Ectodermal cell (in vitro differentiated cells): ENCODE measurements around the gene TMEM62.
"Not testable (repeated sequence)": the region's sequence is repeated elsewhere in the genome, so short reads cannot be mapped to it uniquely, and the experiment has no call there.

Source experiments
- H3K27ac ChIP-seq: 2 replicates; pipeline ENCODE4 v1.7.0; 2013; ENCODE audit warnings: mild to moderate bottlenecking, low read depth, low read length; ENCODE audit not compliant: insufficient read depth, poor library complexity, severe bottlenecking
- H3K27me3 ChIP-seq: 2 replicates; pipeline ENCODE4 v1.7.0; 2013; ENCODE audit warnings: mild to moderate bottlenecking, low read length; ENCODE audit not compliant: insufficient read depth, control insufficient read depth, poor library complexity, severe bottlenecking
- H3K36me3 ChIP-seq: one replicate; pipeline ENCODE4 v1.7.0; 2013; ENCODE audit warnings: low read length; ENCODE audit not compliant: control insufficient read depth, insufficient read depth
- H3K4me1 ChIP-seq: one replicate; pipeline ENCODE4 v1.7.0; 2013; ENCODE audit warnings: low read length; ENCODE audit not compliant: control insufficient read depth, insufficient read depth
- H3K4me3 ChIP-seq: 2 replicates; pipeline ENCODE4 v1.7.0; 2013; ENCODE audit warnings: low read depth, low read length, control low read depth; ENCODE audit not compliant: insufficient read depth
- H3K9me3 ChIP-seq: 2 replicates; pipeline ENCODE4 v1.7.0; 2013; ENCODE audit warnings: mild to moderate bottlenecking, low read length, moderate library complexity; ENCODE audit not compliant: control insufficient read depth
- WGBS, 2 experiments: methylation state at CpG; one replicate each; pipeline ENCODE4 v1.1.7; 2013; ENCODE audit warnings: missing lambda C conversion rate in 2 of 2; 5-methylcytosine and 5-hydroxymethylcytosine counted together

The TMEM62 gene

DNA sequence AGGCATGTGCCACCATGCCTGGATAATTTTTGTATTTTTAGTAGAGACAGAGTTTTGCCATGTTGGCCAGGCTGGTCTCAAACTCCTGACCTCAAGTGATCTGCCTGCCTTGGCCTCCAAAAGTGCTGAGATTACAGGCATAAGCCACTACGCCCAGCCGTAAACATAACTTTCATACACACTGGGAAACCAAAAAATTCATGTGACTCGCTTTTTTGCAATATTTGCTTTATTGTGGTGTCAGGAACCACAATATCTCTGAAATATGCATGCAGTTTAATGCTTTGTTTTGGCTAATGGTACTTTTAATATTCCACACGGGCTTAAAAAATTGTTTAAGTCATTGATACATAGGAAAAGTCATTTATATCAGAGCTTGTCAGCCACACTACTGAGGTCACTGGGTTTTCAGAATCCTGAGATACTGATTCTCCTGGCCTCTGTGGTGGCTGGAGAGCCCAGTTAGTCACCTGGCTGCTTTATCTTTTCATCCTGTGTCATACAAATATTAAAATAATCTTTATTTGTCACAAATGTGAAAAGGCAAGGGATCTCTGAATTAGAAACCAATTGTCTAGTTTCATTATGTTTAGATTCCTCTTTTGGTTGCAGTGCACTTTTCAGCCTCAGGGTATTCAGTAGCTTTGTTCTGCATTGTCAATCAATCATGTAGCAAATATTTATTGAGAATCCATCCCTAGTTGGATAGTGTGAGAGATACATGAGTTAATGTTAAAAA is 10.0 kb downstream of the TMEM62 start:
- Histone ChIP-seq H3K9me3 (no peaks in the 10 kb centered on the region), H3K27me3 (no peaks in the 10 kb centered on the region)
- 93 to 97% methylated on average over 4 of the region's 4 CpGs for WGBS, 2 experiments

DNA sequence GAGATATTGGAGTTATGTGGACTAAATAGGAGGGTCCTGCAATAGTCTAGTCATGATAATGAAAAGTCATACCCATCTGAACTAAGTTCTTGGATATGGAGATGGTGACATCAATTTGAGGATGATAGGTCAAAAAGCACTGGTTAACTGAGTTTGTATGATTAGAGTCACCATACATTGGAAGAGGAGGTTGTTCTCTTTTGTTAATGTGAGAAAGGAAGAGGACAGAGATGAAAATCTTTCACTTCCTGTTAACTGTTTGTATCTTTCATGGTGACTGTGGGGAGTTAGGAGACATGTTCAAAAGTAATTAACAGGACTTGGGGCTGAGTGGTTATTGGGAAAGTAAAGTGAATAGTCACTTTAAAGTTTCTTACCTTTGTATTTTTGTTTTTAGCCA is 11.1 kb downstream of the TMEM62 start:
- Histone ChIP-seq H3K27ac (no peak overlapping the region), H3K27me3 (no peaks in the 10 kb centered on the region)

More for the DNA sequence above, 10.0 kb downstream of the TMEM62 start:
- Histone ChIP-seq H3K27ac (no peak overlapping the region), H3K36me3 (no peaks in the 10 kb centered on the region), H3K4me3 (no peak overlapping the region), H3K4me1 (no peaks in the 10 kb centered on the region)

DNA sequence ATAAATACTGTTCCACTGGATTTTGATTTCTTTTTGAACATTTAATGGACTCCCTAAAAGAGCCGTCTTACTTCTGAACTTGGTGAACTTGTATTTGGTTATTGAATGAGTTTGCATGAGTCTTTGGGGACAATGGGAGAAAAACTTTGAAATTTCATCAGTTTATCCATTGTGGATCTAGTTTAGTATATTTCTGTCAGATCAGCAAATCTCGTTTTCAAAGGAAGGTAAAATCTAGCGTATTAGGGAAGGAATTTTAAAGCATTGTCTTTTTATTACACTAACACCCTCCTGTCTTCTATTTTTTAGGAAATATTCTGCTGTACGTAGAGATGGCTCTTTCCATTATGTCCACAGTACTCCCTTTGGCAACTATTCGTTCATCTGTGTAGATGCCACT is 12.8 kb downstream of the TMEM62 start:
- H3K9me3 ChIP-seq: no peaks in the 10 kb centered on the region
- no peaks in the 10 kb centered on the region for H3K4me1 ChIP-seq
- no peak overlapping the region for H3K4me3 ChIP-seq
- no peaks in the 10 kb centered on the region for H3K36me3 ChIP-seq
- no peak overlapping the region for H3K27ac ChIP-seq
- no peaks in the 10 kb centered on the region for H3K27me3 ChIP-seq
- 92 to 94% methylated on average over 4 of the region's 5 CpGs for WGBS, 2 experiments

More for the DNA sequence above, 11.1 kb downstream of the TMEM62 start:
- Histone ChIP-seq H3K9me3 (no peaks in the 10 kb centered on the region), H3K4me3 (no peak overlapping the region), H3K4me1 (no peaks in the 10 kb centered on the region), H3K36me3 (no peaks in the 10 kb centered on the region)

DNA sequence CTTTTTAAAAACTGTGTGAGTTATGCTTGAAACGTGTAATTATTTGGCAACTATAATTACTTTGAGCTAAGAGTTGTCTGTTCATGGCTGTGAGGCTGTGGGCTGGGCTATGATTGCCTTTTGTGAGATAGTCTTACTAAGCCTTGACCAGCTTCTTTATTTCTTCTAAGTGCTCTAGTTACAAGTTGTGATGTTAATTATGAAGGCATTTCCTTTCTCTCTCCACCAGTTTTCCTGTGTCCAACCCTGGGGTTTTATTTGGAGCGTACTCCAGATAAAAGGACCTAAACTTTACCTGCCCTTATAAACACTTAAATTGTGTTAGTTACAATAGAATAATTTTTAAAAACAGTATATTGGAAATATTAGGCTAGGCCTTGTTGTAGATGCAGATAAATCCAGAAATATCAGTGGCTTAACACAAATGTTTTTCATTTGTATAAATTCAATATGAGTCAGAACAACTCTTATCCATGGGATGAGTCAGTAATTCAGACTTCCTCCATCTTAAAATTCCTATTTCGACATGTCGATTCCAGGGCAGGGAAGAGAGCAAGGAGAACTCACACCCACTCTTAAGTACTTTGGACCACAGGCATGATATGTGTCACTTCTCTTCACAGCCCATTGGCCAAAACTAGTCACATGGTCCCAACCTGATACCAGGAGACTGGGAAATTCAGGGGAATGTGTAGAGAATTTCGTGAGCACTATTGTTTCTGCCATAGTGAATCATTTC is 17.0 kb downstream of the TMEM62 start:
- Histone ChIP-seq H3K9me3 (no peaks in the 10 kb centered on the region), H3K27me3 (no peaks in the 10 kb centered on the region), H3K36me3 (no peaks in the 10 kb centered on the region), H3K4me1 (no peaks in the 10 kb centered on the region), H3K27ac (no peak overlapping the region), H3K4me3 (no peak overlapping the region)
- WGBS, 2 experiments: 95 to 97% methylated on average over 3 to 4 of the region's 5 CpGs

DNA sequence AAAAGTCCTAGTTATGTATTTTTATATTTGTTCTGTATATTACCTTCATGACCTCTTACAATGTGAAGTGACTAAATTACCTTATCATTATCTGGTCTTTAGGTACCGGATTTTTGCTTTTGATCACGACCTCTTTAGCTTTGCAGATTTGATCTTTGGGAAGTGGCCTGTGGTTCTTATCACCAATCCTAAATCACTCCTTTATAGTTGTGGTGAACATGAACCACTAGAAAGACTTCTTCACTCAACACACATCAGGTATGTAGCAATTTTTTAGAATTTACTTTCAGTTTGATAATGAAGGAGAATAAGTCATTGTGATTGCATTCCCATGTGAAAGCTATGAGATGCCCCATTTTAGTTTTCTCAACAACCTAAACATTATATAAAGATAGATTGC is 18.3 kb downstream of the TMEM62 start:
- no peaks in the 10 kb centered on the region for H3K27me3 ChIP-seq
- no peaks in the 10 kb centered on the region for H3K36me3 ChIP-seq
- no peak overlapping the region for H3K27ac ChIP-seq
- WGBS, 2 experiments: 93 to 95% methylated on average over 2 of the region's 2 CpGs
- H3K4me1 ChIP-seq: no peaks in the 10 kb centered on the region
- H3K4me3 ChIP-seq: no peak overlapping the region
- H3K9me3 ChIP-seq: no peaks in the 10 kb centered on the region

DNA sequence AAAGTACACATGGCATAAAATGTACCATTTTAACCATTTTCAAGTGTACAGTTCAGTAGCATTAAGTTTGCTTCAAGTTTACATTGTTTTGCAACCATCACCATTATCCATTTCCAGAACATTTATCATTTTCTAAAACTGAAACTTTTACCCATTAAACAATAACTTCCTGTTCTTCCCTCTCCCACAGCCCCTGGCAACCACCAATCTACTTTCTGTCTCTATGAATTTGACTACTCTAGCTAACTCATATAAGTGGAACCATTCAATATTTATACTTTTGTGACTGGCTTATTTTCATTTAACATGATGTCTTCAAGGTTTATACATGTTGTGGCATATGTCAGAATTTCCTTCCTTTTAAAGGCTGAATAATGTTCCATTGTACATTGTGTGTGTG is 19.9 kb downstream of the TMEM62 start:
- no peaks in the 10 kb centered on the region for H3K27me3 ChIP-seq
- H3K27ac ChIP-seq: no peak overlapping the region
- no peaks in the 10 kb centered on the region for H3K4me1 ChIP-seq
- no peaks in the 10 kb centered on the region for H3K9me3 ChIP-seq
- H3K36me3 ChIP-seq: no peaks in the 10 kb centered on the region
- no peak overlapping the region for H3K4me3 ChIP-seq

DNA sequence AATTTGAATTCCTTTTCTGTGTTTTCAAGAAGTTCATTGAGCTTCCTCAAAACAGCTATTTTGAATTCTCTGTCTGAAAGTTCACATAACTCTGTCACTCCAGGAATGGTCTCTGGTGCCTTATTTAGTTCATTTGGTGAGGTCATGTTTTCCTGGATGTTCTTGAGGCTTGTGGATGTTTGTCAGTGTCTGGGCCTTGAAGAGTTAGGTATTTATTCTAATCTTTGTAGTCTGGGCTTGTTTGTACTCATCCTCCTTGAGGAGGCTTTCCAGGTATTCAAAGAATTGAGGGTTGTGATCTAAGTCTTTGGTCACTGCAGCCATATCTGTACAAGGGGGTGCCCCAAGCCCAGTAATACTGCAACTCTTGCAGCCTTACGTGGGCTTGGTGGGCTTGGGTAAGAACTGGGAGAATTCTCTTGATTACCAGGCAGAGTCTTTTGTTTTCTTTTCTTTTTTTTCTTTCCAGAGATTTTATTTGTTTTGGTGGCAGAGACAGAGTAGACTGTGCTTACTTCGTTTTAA is 32.5 kb downstream of the TMEM62 start:
- H3K4me3 ChIP-seq: no peak overlapping the region
- no peaks in the 10 kb centered on the region for H3K27me3 ChIP-seq
- no peak overlapping the region for H3K27ac ChIP-seq
- H3K36me3 ChIP-seq: no peaks in the 10 kb centered on the region
- H3K9me3 ChIP-seq: no peaks in the 10 kb centered on the region
- WGBS, 2 experiments: 90 to 94% methylated on average over 1 of the region's 2 CpGs
- H3K4me1 ChIP-seq: no peaks in the 10 kb centered on the region

DNA sequence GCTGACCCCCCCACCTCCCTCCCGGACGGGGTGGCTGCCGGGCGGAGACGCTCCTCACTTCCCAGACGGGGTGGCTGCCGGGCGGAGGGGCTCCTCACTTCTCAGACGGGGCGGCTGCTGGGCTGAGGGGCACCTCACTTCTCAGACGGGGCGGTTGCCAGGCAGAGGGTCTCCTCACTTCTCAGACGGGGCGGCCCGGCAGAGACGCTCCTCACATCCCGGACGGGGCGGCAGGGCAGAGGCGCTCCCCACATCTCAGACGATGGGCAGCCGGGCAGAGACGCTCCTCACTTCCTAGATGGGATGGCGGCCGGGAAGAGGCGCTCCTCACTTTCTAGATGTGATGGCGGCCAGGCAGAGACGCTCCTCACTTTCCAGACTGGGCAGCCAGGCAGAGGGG is 33.9 kb downstream of the TMEM62 start:
- H3K27me3 ChIP-seq, H3K9me3 ChIP-seq, H3K4me1 ChIP-seq, H3K4me3 ChIP-seq, H3K27ac ChIP-seq, H3K36me3 ChIP-seq: not testable (repeated sequence)
- 97% methylated on average over 26 of the region's 28 CpGs for WGBS, 2 experiments

DNA sequence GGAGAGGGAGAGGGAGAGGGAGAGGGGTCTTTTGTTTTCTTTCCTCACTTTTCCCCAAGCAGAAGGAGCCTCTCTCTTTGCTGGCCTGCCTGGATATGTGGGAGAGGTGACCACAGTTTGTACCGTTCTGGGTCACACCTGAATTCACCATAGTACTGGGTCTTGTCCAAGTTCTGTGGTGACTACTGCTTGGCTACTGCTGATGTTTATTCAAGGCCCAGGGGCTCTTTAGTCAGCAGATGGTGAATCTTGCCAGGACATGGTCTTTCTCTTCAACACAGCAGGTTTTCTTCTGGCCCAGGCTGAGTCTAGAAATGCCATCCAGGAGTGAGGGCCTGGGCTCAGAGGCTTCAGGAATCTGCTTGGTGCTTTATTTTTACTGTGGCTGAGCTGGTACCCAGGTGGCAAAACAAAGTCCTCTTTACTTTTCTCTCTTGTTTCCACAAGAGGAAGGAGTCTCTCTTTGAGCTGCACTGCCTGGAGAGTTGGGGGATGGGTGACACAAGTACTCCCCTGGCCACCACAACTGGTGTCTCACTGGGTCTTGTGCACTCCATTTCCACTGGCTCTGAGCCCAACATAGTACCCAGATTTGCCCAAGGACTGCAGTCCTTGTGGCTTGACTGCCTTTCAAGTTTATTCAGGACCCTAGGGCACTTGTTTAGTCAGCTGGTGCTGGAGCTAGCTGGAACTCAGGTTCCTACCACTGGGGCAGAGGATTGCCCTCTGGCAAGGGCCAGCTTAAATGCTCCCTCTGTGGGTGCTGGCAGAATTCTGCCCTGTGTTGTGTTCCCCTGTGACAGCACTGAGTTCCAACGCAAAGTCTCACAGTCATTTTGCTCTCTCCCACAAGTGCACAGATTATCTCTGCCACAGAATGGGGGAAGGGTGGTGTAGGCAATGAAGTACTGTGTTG is 35.1 kb downstream of the TMEM62 start:
- no peaks in the 10 kb centered on the region for H3K27me3 ChIP-seq
- H3K4me3 ChIP-seq: no peak overlapping the region
- H3K36me3 ChIP-seq: no peaks in the 10 kb centered on the region
- H3K4me1 ChIP-seq: no peaks in the 10 kb centered on the region
- no peak overlapping the region for H3K27ac ChIP-seq
- no peaks in the 10 kb centered on the region for H3K9me3 ChIP-seq
- 83 to 86% methylated on average over 2 of the region's 2 CpGs for WGBS, 2 experiments

DNA sequence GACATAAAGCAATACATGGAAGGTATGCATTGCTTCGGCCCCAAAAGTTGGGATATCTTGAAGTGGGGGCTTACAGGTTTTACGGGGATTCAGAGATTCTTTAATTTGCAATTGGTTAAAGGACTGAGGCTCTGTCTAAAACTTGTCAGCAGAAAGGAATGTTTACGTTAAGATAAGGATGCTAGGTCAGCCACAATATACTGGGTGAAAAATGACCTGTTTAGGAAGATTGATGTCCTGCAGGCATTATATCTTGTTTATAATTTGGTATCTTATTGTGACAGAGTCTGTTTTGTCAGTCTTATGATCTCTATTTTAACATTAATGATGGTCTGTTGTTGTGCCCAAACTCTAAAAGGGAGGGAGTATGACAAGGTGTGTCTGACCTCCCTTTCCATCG is 36.5 kb downstream of the TMEM62 start:
- H3K9me3 ChIP-seq: no peaks in the 10 kb centered on the region
- H3K27ac ChIP-seq: no peak overlapping the region
- no peaks in the 10 kb centered on the region for H3K36me3 ChIP-seq
- WGBS, 2 experiments: 90 to 93% methylated on average over 4 of the region's 4 CpGs
- no peaks in the 10 kb centered on the region for H3K4me1 ChIP-seq
- H3K4me3 ChIP-seq: no peak overlapping the region
- H3K27me3 ChIP-seq: no peaks in the 10 kb centered on the region
